Lung (tissue), 12 donors: ENCODE measurements around the gene TEF. TPM values are rescaled to one million over a fixed set of nuclear protein-coding genes. Genes with fewer than 3 reads are reported as not detected.

ENCODE experiments used
- ATAC-seq: fragments of 200-7000 bp; cut with Tn5 transposase; one replicate; pipeline ENCODE4 v1.9.1; 2020; ENCODE audit warnings: moderate number of reproducible peaks; ENCODE audit not compliant: insufficient read depth, low FRiP score
- DNase-seq, 3 donors: peaks; one replicate each; pipeline ENCODE4 v3.0.0-alpha.2; 2013 to 2017
- H3K27ac ChIP-seq, 2 donors: one replicate each; pipeline ENCODE4 v1.5.1; 2013; ENCODE audit warnings: mild to moderate bottlenecking in 2 of 2, moderate library complexity in 2 of 2, control low read depth in 1 of 2, inconsistent platforms in 1 of 2, low read depth in 1 of 2, low read length in 1 of 2
- H3K27me3 ChIP-seq, 3 donors: one replicate each; pipeline ENCODE4 v1.5.1; 2013; ENCODE audit warnings: low read length in 2 of 3; ENCODE audit not compliant: control insufficient read depth in 3 of 3, insufficient read depth in 3 of 3
- H3K36me3 ChIP-seq, 4 donors: one replicate each; pipeline ENCODE4 v1.5.1; 2013; ENCODE audit warnings: low read length in 4 of 4, mild to moderate bottlenecking in 1 of 4, moderate library complexity in 1 of 4; ENCODE audit not compliant: control insufficient read depth in 4 of 4, insufficient read depth in 4 of 4
- H3K4me1 ChIP-seq, 5 donors: one replicate each; pipeline ENCODE4 v1.5.1; 2013; ENCODE audit warnings: low read length in 5 of 5, mild to moderate bottlenecking in 2 of 5, moderate library complexity in 1 of 5; ENCODE audit not compliant: control insufficient read depth in 5 of 5, insufficient read depth in 5 of 5
- H3K4me3 ChIP-seq: one replicate; pipeline ENCODE4 v1.5.1; 2013; ENCODE audit warnings: mild to moderate bottlenecking, control low read depth, moderate library complexity
- H3K9ac ChIP-seq, 2 donors: one replicate each; pipeline ENCODE4 v1.5.1; 2013; ENCODE audit warnings: low read length in 2 of 2, control low read depth in 1 of 2; ENCODE audit not compliant: insufficient read depth in 1 of 2
- H3K9me3 ChIP-seq, 4 donors: one replicate each; pipeline ENCODE4 v1.5.1; 2013; ENCODE audit warnings: low read length in 3 of 4, mild to moderate bottlenecking in 1 of 4, moderate library complexity in 1 of 4; ENCODE audit not compliant: control insufficient read depth in 4 of 4, insufficient read depth in 3 of 4
- WGBS, 2 donors: extraction: QIAGEN DNeasy Blood & Tissue Kit; methylation state at CpG; one replicate each; pipeline ENCODE4 v1.1.7; 2013; 5-methylcytosine and 5-hydroxymethylcytosine counted together
- polyA plus RNA-seq, 2 donors: library from polyadenylated mRNA; stranded (reverse); fragments of 200-250 nt; gene quantifications; one replicate each; pipeline ENCODE4 v1.2.1, GENCODE V29; 2013
- total RNA-seq, 2 donors: library from RNA; depleted of rRNA in 1 of 2; stranded (reverse); fragments of >200 nt in 1 of 2; gene quantifications; one replicate each; pipeline ENCODE4 v1.2.1, GENCODE V29; 2014 to 2021
- TF ChIP-seq, protein P1 (sequence below): IDR thresholded peaks from 2 replicates; pipeline ENCODE4 v1.5.1; 2012; ENCODE audit warnings: mild to moderate bottlenecking; ENCODE audit errors: control extremely low read depth, extremely low read depth
- donor health status: control.
- donor health status: control.
- donor health status: Bipolar disorder and iron deficiency.
- donor health status: healthy.
- donor health status: DM: yes; HTN: yes; CAD: no.

Gene TEF
- total and polyA plus RNA-seq, 4 donors = 6.4 to 23.8 (median 14.1) TPM

DNA sequence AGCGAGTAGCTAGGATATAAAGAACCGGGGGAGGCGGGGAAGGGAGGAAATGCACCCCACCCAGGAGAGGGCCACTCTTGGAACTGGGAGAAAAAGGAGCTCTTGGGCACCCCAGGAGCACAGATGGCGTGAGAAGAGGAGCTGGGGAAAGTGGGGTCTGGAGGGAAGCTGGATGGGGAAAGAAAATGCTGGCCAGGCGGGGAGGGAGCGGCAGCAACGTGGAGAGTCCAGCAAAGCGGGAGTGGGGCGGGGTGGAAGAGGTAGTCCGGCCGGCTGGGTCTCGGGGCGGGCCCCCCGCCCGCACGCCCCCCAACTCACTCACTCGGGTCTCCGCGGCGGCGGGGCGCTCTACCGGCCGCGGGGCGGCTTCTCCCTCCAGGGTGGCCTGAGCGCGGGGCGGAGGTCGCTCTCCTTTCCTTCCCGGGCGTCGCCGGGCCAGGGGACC, 64.3 kb downstream of the TEF start:
- ATAC-seq (no peak), DNase-seq (peak in 2 of 3 donors; percentile 26 to 40)
- H3K27ac ChIP-seq = peak overlapping the region; percentile 98 to 100
- WGBS, 2 donors = 0% methylated on average over 31 to 34 of the region's 34 CpGs
- H3K9me3 ChIP-seq = no peaks in the 10 kb centered on the region
- H3K9ac ChIP-seq = peak overlapping the region; percentile 91 to 97
- TF ChIP-seq, protein P1, sequence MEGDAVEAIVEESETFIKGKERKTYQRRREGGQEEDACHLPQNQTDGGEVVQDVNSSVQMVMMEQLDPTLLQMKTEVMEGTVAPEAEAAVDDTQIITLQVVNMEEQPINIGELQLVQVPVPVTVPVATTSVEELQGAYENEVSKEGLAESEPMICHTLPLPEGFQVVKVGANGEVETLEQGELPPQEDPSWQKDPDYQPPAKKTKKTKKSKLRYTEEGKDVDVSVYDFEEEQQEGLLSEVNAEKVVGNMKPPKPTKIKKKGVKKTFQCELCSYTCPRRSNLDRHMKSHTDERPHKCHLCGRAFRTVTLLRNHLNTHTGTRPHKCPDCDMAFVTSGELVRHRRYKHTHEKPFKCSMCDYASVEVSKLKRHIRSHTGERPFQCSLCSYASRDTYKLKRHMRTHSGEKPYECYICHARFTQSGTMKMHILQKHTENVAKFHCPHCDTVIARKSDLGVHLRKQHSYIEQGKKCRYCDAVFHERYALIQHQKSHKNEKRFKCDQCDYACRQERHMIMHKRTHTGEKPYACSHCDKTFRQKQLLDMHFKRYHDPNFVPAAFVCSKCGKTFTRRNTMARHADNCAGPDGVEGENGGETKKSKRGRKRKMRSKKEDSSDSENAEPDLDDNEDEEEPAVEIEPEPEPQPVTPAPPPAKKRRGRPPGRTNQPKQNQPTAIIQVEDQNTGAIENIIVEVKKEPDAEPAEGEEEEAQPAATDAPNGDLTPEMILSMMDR = no peak
- H3K36me3 ChIP-seq = peaks cover 0 to 21% (median 6%) of the 10 kb centered on the region in 4 donors
- peaks cover 0 to 11% (median 5%) of the 10 kb centered on the region in 5 donors for H3K4me1 ChIP-seq
- peak overlapping the region; percentile 91 for H3K4me3 ChIP-seq
- no peaks in the 10 kb centered on the region for H3K27me3 ChIP-seq

- Histone ChIP-seq H3K4me3 (peak within 1 kb of the TSS; percentile 91), H3K36me3 (peaks cover 0 to 21% (median 6%) of the 10 kb centered on the region in 4 donors), H3K4me1 (peaks cover 0 to 11% (median 5%) of the 10 kb centered on the region in 5 donors), H3K27me3 (no peaks in the 10 kb centered on the region), H3K9me3 (no peaks in the 10 kb centered on the region), H3K27ac (peak within 1 kb of the TSS; percentile 98 to 100), H3K9ac (peak within 1 kb of the TSS; percentile 93 to 97)
- TF ChIP-seq, protein P1 = no peak
- ATAC-seq (peak; percentile 88), DNase-seq (peak; percentile 95 to 98 (median 96))
- 0% methylated on average over 78 to 85 of the region's 85 CpGs for WGBS, 2 donors
Measured at GRCh38 chr22:41446639-41447434, 65.1 kb downstream of the TEF start, which contains the start of gene TOB2. Gene TOB2 (minus strand): TSS chr22:41446801. CDS start chr22:41437345, 9,456 bp downstream.

DNA sequence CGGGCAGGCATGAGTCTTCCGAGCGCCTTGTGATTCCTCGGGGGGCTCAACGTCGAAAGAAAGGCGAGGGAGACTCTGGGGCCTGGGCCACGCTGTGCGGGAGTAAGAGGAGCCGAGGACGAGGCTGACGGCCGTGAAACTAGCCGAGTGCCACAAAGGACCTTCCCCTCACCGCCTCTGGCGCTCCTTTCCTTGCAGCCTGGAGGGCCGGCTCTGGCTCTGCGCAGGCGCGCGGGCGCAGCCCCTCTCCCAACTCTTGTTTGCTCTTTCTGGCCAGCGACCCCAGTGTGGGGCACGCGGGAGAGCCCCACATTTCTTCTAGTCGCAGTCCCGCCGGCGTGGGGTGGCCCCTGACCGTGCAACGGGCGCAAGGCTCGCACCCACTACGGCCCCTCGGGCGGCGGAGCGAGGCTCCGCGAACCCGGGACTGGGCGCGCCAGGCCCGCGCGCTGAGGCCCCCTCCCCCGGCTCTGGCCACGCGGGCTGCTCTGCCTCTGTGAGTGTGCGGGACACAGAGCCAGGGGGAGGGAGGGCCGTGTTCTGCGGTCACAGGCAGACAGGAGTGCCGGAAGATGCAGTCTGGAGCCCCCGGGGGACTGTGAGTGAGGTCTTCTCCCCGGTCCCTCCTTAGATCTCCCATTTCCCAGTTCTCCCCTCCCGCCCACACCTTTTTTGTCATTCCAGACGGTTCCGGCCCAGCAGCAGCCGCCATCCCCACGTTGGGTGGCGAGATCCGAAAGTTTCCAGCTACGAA, 65.9 kb downstream of the TEF start:
- TF ChIP-seq, protein P1 = no peak
- Histone ChIP-seq H3K27me3 (no peaks in the 10 kb centered on the region), H3K9me3 (no peaks in the 10 kb centered on the region), H3K9ac (peak overlapping the region; percentile 90 to 93), H3K4me1 (peaks cover 0 to 11% (median 5%) of the 10 kb centered on the region in 5 donors), H3K36me3 (peaks cover 0 to 21% (median 6%) of the 10 kb centered on the region in 4 donors), H3K27ac (peak overlapping the region; percentile 98 to 100), H3K4me3 (peak overlapping the region; percentile 62)
- peak; percentile 10 for ATAC-seq
- peak; percentile 82 to 85 (median 84) for DNase-seq
- 0% methylated on average over 60 to 63 of the region's 63 CpGs for WGBS, 2 donors
